Measurements from ENCODE around the gene OXSR1. TPM values are rescaled to one million over a fixed set of nuclear protein-coding genes. Genes with fewer than 3 reads are reported as not detected.

OXSR1 gene
- total and polyA plus RNA-seq, 2 of the 13 experiments (the other 11 are each of a cell fraction or from before 2014, with no cell fraction given) = 27.4 to 32.6 TPM

DNA sequence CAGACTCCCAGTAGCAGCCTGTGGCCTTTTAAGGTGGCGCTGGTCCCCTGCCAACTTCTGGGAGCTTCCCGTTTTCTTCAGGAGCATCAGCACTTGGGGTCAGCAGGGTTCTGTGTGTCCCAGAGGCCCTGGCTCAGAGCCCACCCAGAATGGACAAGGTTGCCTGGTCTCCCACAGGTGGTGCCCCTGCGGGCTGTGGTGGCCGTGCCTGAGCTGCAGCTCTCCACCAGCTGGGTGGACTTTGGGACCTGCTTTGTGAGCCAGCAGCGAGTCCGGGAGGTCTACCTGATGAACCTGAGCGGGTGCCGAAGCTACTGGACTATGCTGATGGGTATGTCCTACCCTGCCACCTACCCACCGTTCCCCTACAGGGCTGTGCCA, 43.9 kb upstream of the OXSR1 start:
- no peak overlapping the region for H2AFZ ChIP-seq (ENCODE audit: low read length)
- FAIRE-seq = no peak
- ChIA-PET CTCF (ENCODE audit: low intra/inter-chr PET ratio, low total read pairs) (no interaction called here), POLR2A (interaction anchor here (1.5 to 8.0 kb wide), 3 partner anchors 9 to 42 kb away, joined by 4 to 87 read pairs (median 64); partner anchors contain the start of genes ACAA1 and MYD88)
- intact Hi-C loops (cut with micrococcal nuclease; ENCODE audit: unreplicated experiment) (no loop called here), in situ Hi-C loops (cut with HindIII; ENCODE audit: extremely low pct_ligation_motif_present, low pct_unique_long_range_greater_than_20kb) (no loop called here)
- no peak for DNase-seq (ENCODE audit: low spot score)
- BruUV-seq (replicated peaks) = no TSS peak
- no peaks in the 10 kb centered on the region for H3K27me3 ChIP-seq (ENCODE audit: control insufficient read depth in 1 of 2, insufficient read depth in 2 of 2, low read length in 2 of 2)
- H3K79me2 ChIP-seq (ENCODE audit: insufficient read depth, low read length) = peaks cover 7% of the 10 kb centered on the region
- no peak overlapping the region for H3K9ac ChIP-seq (ENCODE audit: insufficient read depth, low read depth, low read length)
- no peak overlapping the region for H3K4me3 ChIP-seq (replicated peaks in 1 of 3; ENCODE audit: insufficient read depth in 1 of 3, low read depth in 2 of 3, low read length in 3 of 3)
- no peak for ATAC-seq
- no peak overlapping the region for H3K27ac ChIP-seq (ENCODE audit: extremely low read length, insufficient read depth, low read length)
- H3K36me3 ChIP-seq (replicated peaks in 1 of 2; ENCODE audit: control insufficient read depth in 1 of 2, insufficient read depth in 2 of 2, low read length in 2 of 2) = peaks cover 29 to 64% of the 10 kb centered on the region in 2 experiments
- H3K9me3 ChIP-seq (ENCODE audit: low read length) = no peaks in the 10 kb centered on the region
- peaks cover 48% of the 10 kb centered on the region for H3K4me1 ChIP-seq (ENCODE audit: insufficient read depth, low read length)
- no peak overlapping the region for H3K4me2 ChIP-seq (ENCODE audit: low read depth, low read length)
- peaks cover 45% of the 10 kb centered on the region for H4K20me1 ChIP-seq (ENCODE audit: insufficient read depth, low read length)
- WGBS (ENCODE audit: low lambda C conversion rate) = no CpG with 5 or more reads among the region's 9 CpGs
- TF ChIP-seq ZNF780A (CRISPR knock-in tag; IDR thresholded peaks at IDR 0.05) (no peak), HNRNPL (IDR thresholded peaks at IDR 0.05; ENCODE audit: low read depth, low read length) (0 out of 2 replicates have a peak, but pooled peaks have one; percentile 24), MTA1 (CRISPR knock-in tag; IDR thresholded peaks at IDR 0.05; ENCODE audit: borderline replicate concordance) (no peak), TBX2 (CRISPR knock-in tag; IDR thresholded peaks at IDR 0.05; ENCODE audit: borderline replicate concordance) (0 out of 2 replicates have a peak, but pooled peaks have one; percentile 18), AGO2 (optimal IDR thresholded peaks at IDR 0.05; ENCODE audit: low read depth, low read length) (peak; percentile 84), MATR3 (CRISPR knock-in tag; IDR thresholded peaks at IDR 0.05) (no peak), BCL6 (CRISPR knock-in tag; IDR thresholded peaks at IDR 0.05) (no peak), AKAP8 (CRISPR knock-in tag; IDR thresholded peaks at IDR 0.05) (no peak), MYNN (CRISPR knock-in tag; IDR thresholded peaks at IDR 0.05; ENCODE audit: low read depth) (no peak), RBFOX2 (IDR thresholded peaks at IDR 0.05; ENCODE audit: low read depth, low read length) (peak; percentile 74), ZNF687 (CRISPR knock-in tag; IDR thresholded peaks at IDR 0.05) (0 out of 2 replicates have a peak, but pooled peaks have one; percentile 18)
- TF ChIP-seq, protein P1, sequence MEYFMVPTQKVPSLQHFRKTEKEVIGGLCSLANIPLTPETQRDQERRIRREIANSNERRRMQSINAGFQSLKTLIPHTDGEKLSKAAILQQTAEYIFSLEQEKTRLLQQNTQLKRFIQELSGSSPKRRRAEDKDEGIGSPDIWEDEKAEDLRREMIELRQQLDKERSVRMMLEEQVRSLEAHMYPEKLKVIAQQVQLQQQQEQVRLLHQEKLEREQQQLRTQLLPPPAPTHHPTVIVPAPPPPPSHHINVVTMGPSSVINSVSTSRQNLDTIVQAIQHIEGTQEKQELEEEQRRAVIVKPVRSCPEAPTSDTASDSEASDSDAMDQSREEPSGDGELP (IDR thresholded peaks at IDR 0.05; ENCODE audit: borderline replicate concordance, low read depth) = peak; percentile 55; the same call in 1 of the 2 replicates
